H1 (cell line): Measurements from ENCODE around the gene RAB3IL1. TPM values are rescaled to one million over a fixed set of nuclear protein-coding genes. Genes with fewer than 3 reads are reported as not detected.
A peak's percentile ranks its signal among the peaks of the same experiment; 100 is the strongest.

Experiments
- CTCF ChIA-PET: fragments of 300-600 bp; sonication (Branson Sonifier 250); formaldehyde crosslinking; loops from one replicate; lab custom pipeline; 2021; ENCODE audit not compliant: partially characterized antibody; lab: Charles Lee
- POLR2A ChIA-PET: fragments of 300-600 bp; sonication (Branson Sonifier 250); formaldehyde crosslinking; loops from one replicate; lab custom pipeline; 2021; ENCODE audit warnings: inconsistent platforms; ENCODE audit not compliant: partially characterized antibody; lab: Charles Lee
- DNase-seq, 2 experiments: peaks; one replicate each; pipeline versions ENCODE4 v3.0.0 to v3.0.0-alpha.2; 2010 to 2022; ENCODE audit warnings: low spot score in 2 of 2, low read depth in 1 of 2, mixed read lengths in 1 of 2
- FAIRE-seq: peaks from 2 replicates; lab custom pipeline; 2011; peaks lifted over from hg19 to GRCh38; lab: Jason Lieb, UNC
- H2AFZ ChIP-seq: 2 replicates; pipeline ENCODE4 v1.8.1; 2012; ENCODE audit warnings: low read length, inconsistent platforms
- H2AK5ac ChIP-seq: 2 replicates; pipeline ENCODE4 v1.6.1; 2013; ENCODE audit warnings: low read depth, low read length
- H2BK120ac ChIP-seq: replicated peaks from 2 replicates; pipeline ENCODE3; 2013; ENCODE audit warnings: low read depth, low read length, inconsistent platforms
- H2BK12ac ChIP-seq: 2 replicates; pipeline ENCODE4 v1.6.1; 2013; ENCODE audit warnings: low read depth, low read length
- H2BK15ac ChIP-seq: 2 replicates; pipeline ENCODE4 v1.6.1; 2013; ENCODE audit warnings: low read length
- H2BK20ac ChIP-seq: 2 replicates; pipeline ENCODE4 v1.6.1; 2013; ENCODE audit warnings: low read length
- H2BK5ac ChIP-seq: 2 replicates; pipeline ENCODE4 v1.6.1; 2013; ENCODE audit warnings: low read depth, low read length
- H3K14ac ChIP-seq: 2 replicates; pipeline ENCODE4 v1.6.1; 2013; ENCODE audit warnings: inconsistent platforms; ENCODE audit not compliant: insufficient read length
- H3K18ac ChIP-seq: 2 replicates; pipeline ENCODE4 v1.6.1; 2013; ENCODE audit warnings: low read length; ENCODE audit errors: extremely low read depth
- H3K23ac ChIP-seq: 2 replicates; pipeline ENCODE4 v1.6.1; 2013; ENCODE audit warnings: inconsistent platforms; ENCODE audit not compliant: insufficient read length
- H3K23me2 ChIP-seq: 2 replicates; pipeline ENCODE4 v1.6.1; 2013; ENCODE audit warnings: low read depth, low read length
- H3K27ac ChIP-seq: 2 replicates; pipeline ENCODE4 v1.6.1; 2011; ENCODE audit warnings: low read depth, low read length, inconsistent platforms
- H3K27me3 ChIP-seq, 4 experiments: replicated peaks in 1 of 4; 1 replicate in 1 of 4; 2 replicates in 3 of 4; pipeline versions ENCODE4 v1.6.1 to v1.8.1; 2011 to 2013; ENCODE audit warnings: low read length in 3 of 4, mild to moderate bottlenecking in 3 of 4, inconsistent platforms in 2 of 4, mixed read lengths in 2 of 4, moderate library complexity in 1 of 4; ENCODE audit not compliant: control insufficient read depth in 3 of 4, insufficient read depth in 3 of 4; ENCODE audit errors: extremely low read depth in 1 of 4
- H3K36me3 ChIP-seq, 4 experiments: 2 replicates each; pipeline versions ENCODE4 v1.6.1 to v1.8.1; 2011 to 2013; ENCODE audit warnings: mild to moderate bottlenecking in 4 of 4, low read length in 3 of 4, moderate library complexity in 2 of 4, control low read depth in 1 of 4, inconsistent platforms in 1 of 4; ENCODE audit not compliant: insufficient read depth in 4 of 4, control insufficient read depth in 2 of 4
- H3K4ac ChIP-seq: replicated peaks from 2 replicates; pipeline ENCODE3; 2013; ENCODE audit warnings: low read length, low read depth, mixed read lengths, inconsistent platforms; ENCODE audit not compliant: insufficient read length
- H3K4me1 ChIP-seq, 4 experiments: replicated peaks in 1 of 4; 1 replicate in 1 of 4; 2 replicates in 3 of 4; pipeline versions ENCODE4 v1.6.1 to v1.8.1; 2011 to 2013; ENCODE audit warnings: low read length in 3 of 4, inconsistent platforms in 2 of 4, mixed read lengths in 1 of 4; ENCODE audit not compliant: insufficient read depth in 4 of 4, control insufficient read depth in 3 of 4
- H3K4me2 ChIP-seq, 2 experiments: 2 replicates each; pipeline versions ENCODE4 v1.6.1 to v1.8.1; 2011 to 2013; ENCODE audit warnings: low read depth in 2 of 2, low read length in 2 of 2, control low read depth in 1 of 2, inconsistent platforms in 1 of 2, mild to moderate bottlenecking in 1 of 2; ENCODE audit not compliant: insufficient read depth in 1 of 2
- H3K4me3 ChIP-seq, 4 experiments: fragments of 200-600, 300-600 bp in 1 of 4; sonication (generic), shearing (Covaris generic), sonication (Bioruptor Twin) in 1 of 4; 2 replicates each; pipeline versions ENCODE4 v1.5.1 to v1.8.1; 2011 to 2016; ENCODE audit warnings: low read length in 4 of 4, low read depth in 3 of 4, control low read depth in 2 of 4, inconsistent platforms in 2 of 4, mild to moderate bottlenecking in 2 of 4, mixed read lengths in 1 of 4, moderate library complexity in 1 of 4; ENCODE audit not compliant: insufficient read depth in 2 of 4; ENCODE audit errors: extremely low read depth in 1 of 4
- H3K56ac ChIP-seq: replicated peaks from 2 replicates; pipeline ENCODE3; 2013; ENCODE audit warnings: low read depth, mild to moderate bottlenecking, mixed read lengths, low read length, inconsistent platforms; ENCODE audit not compliant: insufficient read length
- H3K79me1 ChIP-seq: 2 replicates; pipeline ENCODE4 v1.6.1; 2013; ENCODE audit warnings: low read depth, low read length, control low read depth
- H3K79me2 ChIP-seq, 2 experiments: 2 replicates each; pipeline versions ENCODE4 v1.6.1 to v1.8.1; 2012 to 2013; ENCODE audit warnings: low read length in 2 of 2, mild to moderate bottlenecking in 2 of 2, inconsistent platforms in 1 of 2; ENCODE audit not compliant: insufficient read depth in 2 of 2, control insufficient read depth in 1 of 2
- H3K9ac ChIP-seq, 4 experiments: replicated peaks in 1 of 4; 1 replicate in 1 of 4; 2 replicates in 3 of 4; pipeline versions ENCODE4 v1.6.1 to v1.8.1; 2011 to 2013; ENCODE audit warnings: low read depth in 3 of 4, low read length in 3 of 4, control low read depth in 2 of 4, mild to moderate bottlenecking in 2 of 4, moderate library complexity in 2 of 4, inconsistent platforms in 1 of 4; ENCODE audit errors: extremely low read depth in 1 of 4
- H3K9me3 ChIP-seq, 2 experiments: 2 replicates each; pipeline versions ENCODE4 v1.6.1 to v1.8.1; 2012 to 2013; ENCODE audit warnings: mild to moderate bottlenecking in 2 of 2, moderate library complexity in 2 of 2, control low read depth in 1 of 2, inconsistent platforms in 1 of 2, low read depth in 1 of 2, low read length in 1 of 2, mixed read lengths in 1 of 2; ENCODE audit not compliant: insufficient read depth in 2 of 2
- H4K20me1 ChIP-seq, 2 experiments: replicated peaks in 1 of 2; 2 replicates each; pipeline versions ENCODE3 to v1.8.1; 2011 to 2013; ENCODE audit warnings: inconsistent platforms in 2 of 2, low read length in 2 of 2, mild to moderate bottlenecking in 1 of 2; ENCODE audit not compliant: insufficient read depth in 2 of 2, control insufficient read depth in 1 of 2
- H4K5ac ChIP-seq: 2 replicates; pipeline ENCODE4 v1.6.1; 2013; ENCODE audit warnings: low read length, low read depth, mixed read lengths, inconsistent platforms; ENCODE audit not compliant: insufficient read length
- H4K8ac ChIP-seq: 2 replicates; pipeline ENCODE4 v1.8.0; 2013; ENCODE audit warnings: mild to moderate bottlenecking, moderate library complexity, low read length, inconsistent platforms; ENCODE audit not compliant: insufficient read depth; ENCODE audit errors: extremely low read depth
- H4K91ac ChIP-seq: replicated peaks from 2 replicates; pipeline ENCODE3; 2013; ENCODE audit warnings: low read length, mixed read lengths, inconsistent platforms; ENCODE audit not compliant: insufficient read length
- CHD2 ChIP-seq: IDR thresholded peaks from 2 replicates; pipeline ENCODE4 v1.6.1; 2012; ENCODE audit warnings: low read length, improper control_type of control experiment
- WGBS, 2 experiments: shearing (Covaris generic) in 1 of 2; methylation state at CpG; one replicate each; pipeline versions ENCODE4 v1.1.6 to v1.1.7; 2013 to 2015; ENCODE audit warnings: low lambda C conversion rate in 2 of 2, mixed read lengths in 2 of 2, inconsistent platforms in 1 of 2, low coverage in 1 of 2, missing lambda C conversion rate in 1 of 2; ENCODE audit not compliant: insufficient replicate concordance in 2 of 2, insufficient coverage in 1 of 2, insufficient read length in 1 of 2; ENCODE audit errors: extremely low coverage in 1 of 2, missing lambda C conversion rate in 1 of 2; 5-methylcytosine and 5-hydroxymethylcytosine counted together
- polyA plus RNA-seq, 7 experiments: library from polyadenylated mRNA; depleted of rRNA in 3 of 7; stranded (reverse) in 5 of 7; unstranded in 2 of 7; fragments of >200 nt in 5 of 7; fragments of 200-250 nt in 2 of 7; gene quantifications; 1 replicate in 5 of 7; 2 replicates in 1 of 7; 4 replicates in 1 of 7; pipeline versions ENCODE4 v1.2.1 to v1.2.3, GENCODE V29; 2011 to 2013; ENCODE audit warnings: missing spikeins in 2 of 7, mixed read lengths in 2 of 7
- total RNA-seq: library from RNA; stranded (reverse); fragmentation: NEBNext Ultra II Directional; extraction: Animal tissue kit (Norgen Biotek cat#: 25700); gene quantifications from 2 replicates; pipeline ENCODE4 v1.2.1, GENCODE V29; 2021

RAB3IL1 gene
- total and polyA plus RNA-seq, 2 of the 8 experiments (the other 6 are each of a cell fraction or from before 2014, with no cell fraction given): 6.8 to 7.9 TPM

DNA sequence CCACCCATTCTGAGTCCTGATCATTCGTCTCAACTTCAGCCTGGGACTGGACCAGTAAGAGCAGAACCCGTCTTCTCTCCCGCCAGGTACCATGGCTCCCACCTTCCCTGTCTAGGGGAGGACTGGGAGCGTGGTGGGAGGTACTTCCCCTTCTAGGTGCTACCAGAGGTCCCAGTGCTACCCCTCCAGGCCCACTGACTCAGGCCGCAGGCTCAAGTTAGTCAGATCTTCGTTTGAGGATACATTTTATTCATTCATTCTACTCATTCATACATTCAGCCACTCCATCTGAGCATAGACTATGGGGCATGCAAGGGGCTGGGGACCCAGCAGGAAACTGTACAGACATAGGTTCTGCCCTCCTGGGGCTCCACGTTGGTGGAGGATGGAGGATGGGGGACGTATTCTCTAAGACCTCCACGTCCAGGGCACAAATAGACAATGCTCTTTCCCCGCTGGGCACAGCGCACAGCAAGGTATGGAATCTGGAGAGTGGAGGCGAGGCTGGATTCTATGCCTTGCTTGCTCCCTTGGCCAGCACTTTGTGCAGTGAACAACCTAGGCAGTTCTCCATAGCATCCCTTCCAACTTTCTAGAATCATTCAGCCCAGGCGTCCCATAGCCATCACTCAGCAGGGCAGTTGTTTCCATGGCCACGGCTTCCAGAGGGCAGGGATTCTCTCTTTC is 1.0 kb upstream of the RAB3IL1 start:
- WGBS, 2 experiments: 88% methylated on average over 14 of the region's 14 CpGs; no CpG with 5 or more reads in 1 of the 2 experiments
- Histone ChIP-seq H3K79me1 (no peaks in the 10 kb centered on the region), H4K8ac (no peak overlapping the region), H4K5ac (peak overlapping the region; percentile 7), H3K27ac (no peak overlapping the region), H3K4me1 (peaks cover 5 to 20% (median 8%) of the 10 kb centered on the region in 4 experiments), H2BK120ac (peak overlapping the region; percentile 15), H2AK5ac (no peak overlapping the region), H3K9me3 (no peaks in the 10 kb centered on the region), H4K20me1 (no peaks in the 10 kb centered on the region), H4K91ac (no peak overlapping the region), H2BK20ac (no peak overlapping the region), H2BK15ac (peak overlapping the region; percentile 98), H3K18ac (no peak overlapping the region; the same call in 1 of the 2 replicates), H3K4ac (peak overlapping the region; percentile 49), H3K23me2 (peaks cover 7% of the 10 kb centered on the region; the same call in 1 of the 2 replicates), H3K4me2 (peak overlapping the region; percentile 66 to 86; a peak in 2 of 4 replicates), H3K56ac (no peak overlapping the region), H3K79me2 (no peaks in the 10 kb centered on the region), H3K23ac (no peak overlapping the region), H2BK5ac (no peak overlapping the region), H2BK12ac (peak overlapping the region; percentile 12; the same call in 1 of the 2 replicates), H3K27me3 (peaks cover 0 to 28% (median 19%) of the 10 kb centered on the region in 4 experiments; a peak in 6 of 7 replicates), H3K9ac (no peak overlapping the region), H2AFZ (no peak overlapping the region), H3K36me3 (no peaks in the 10 kb centered on the region), H3K4me3 (0 out of 8 replicates have a peak overlapping the region, but pooled peaks of 1 of the 4 experiments have one; percentile 66), H3K14ac (no peak overlapping the region)
- ChIA-PET POLR2A (interaction anchor here (1.9 to 2.4 kb wide), 2 partner anchors 16 to 45 kb away, joined by 5 to 9 read pairs; no protein-coding TSS in a partner anchor), CTCF (interaction anchor here (1.5 to 9.2 kb wide), 4 partner anchors 16 to 54 kb away, joined by 3 to 225 read pairs (median 8); no protein-coding TSS in a partner anchor)
- no peak for DNase-seq
- TF ChIP-seq CHD2: no peak
- no peak for FAIRE-seq
